Astrocyte (in vitro differentiated cells and primary cell): ENCODE results near the gene IQGAP2. TPM values are rescaled to one million over a fixed set of nuclear protein-coding genes. Genes with fewer than 3 reads are reported as not detected.
"Not testable (repeated sequence)": the region's sequence is repeated elsewhere in the genome, so short reads cannot be mapped to it uniquely, and the experiment has no call there.

Experiments
- DNase-seq: peaks from one replicate; pipeline ENCODE4 v3.0.0-alpha.2; 2010; ENCODE audit warnings: low read depth
- FAIRE-seq: peaks from 2 replicates; lab custom pipeline; 2011; peaks lifted over from hg19 to GRCh38; lab: Jason Lieb, UNC
- H2AFZ ChIP-seq: 2 replicates; pipeline ENCODE4 v1.6.0; 2012; ENCODE audit warnings: low read depth, low read length, inconsistent platforms
- H3K27ac ChIP-seq: 2 replicates; pipeline ENCODE4 v1.5.1; 2011; ENCODE audit warnings: low read depth, low read length, inconsistent platforms
- H3K27me3 ChIP-seq: 2 replicates; pipeline ENCODE4 v1.6.0; 2011; ENCODE audit warnings: low read length, inconsistent platforms; ENCODE audit not compliant: insufficient read depth
- H3K36me3 ChIP-seq: 2 replicates; pipeline ENCODE4 v1.5.1; 2011; ENCODE audit warnings: low read length, inconsistent platforms; ENCODE audit not compliant: insufficient read depth
- H3K4me1 ChIP-seq: 2 replicates; pipeline ENCODE4 v1.5.1; 2011; ENCODE audit warnings: low read length, inconsistent platforms; ENCODE audit not compliant: insufficient read depth
- H3K4me2 ChIP-seq: 2 replicates; pipeline ENCODE4 v1.6.0; 2012; ENCODE audit warnings: low read length, inconsistent platforms
- H3K4me3 ChIP-seq: 2 replicates; pipeline ENCODE4 v1.5.1; 2011; ENCODE audit warnings: low read depth, mild to moderate bottlenecking, low read length, inconsistent platforms; ENCODE audit not compliant: insufficient read depth
- H3K79me2 ChIP-seq: 2 replicates; pipeline ENCODE4 v1.6.0; 2012; ENCODE audit warnings: mild to moderate bottlenecking, low read length, inconsistent platforms; ENCODE audit not compliant: insufficient read depth
- H3K9ac ChIP-seq: 2 replicates; pipeline ENCODE4 v1.6.0; 2012; ENCODE audit warnings: mild to moderate bottlenecking, low read length, inconsistent platforms
- H3K9me3 ChIP-seq: 2 replicates; pipeline ENCODE4 v1.5.1; 2012; ENCODE audit warnings: low read depth, mild to moderate bottlenecking, low read length, inconsistent platforms; ENCODE audit not compliant: insufficient read depth
- H4K20me1 ChIP-seq: 2 replicates; pipeline ENCODE4 v1.6.0; 2012; ENCODE audit warnings: low read length, inconsistent platforms; ENCODE audit not compliant: insufficient read depth
- H3K27ac Mint-ChIP-seq: one replicate; pipeline ENCODE4 v1.8.0; 2021; ENCODE audit warnings: mild to moderate bottlenecking, mixed read lengths; ENCODE audit not compliant: unreplicated experiment
- H3K27me3 Mint-ChIP-seq: one replicate; pipeline ENCODE4 v1.8.0; 2021; ENCODE audit warnings: low read depth, mixed read lengths; ENCODE audit not compliant: unreplicated experiment
- H3K36me3 Mint-ChIP-seq: one replicate; pipeline ENCODE4 v1.8.0; 2021; ENCODE audit warnings: low read depth, mixed read lengths; ENCODE audit not compliant: unreplicated experiment
- H3K4me1 Mint-ChIP-seq: one replicate; pipeline ENCODE4 v1.8.0; 2021; ENCODE audit warnings: low read depth, mixed read lengths; ENCODE audit not compliant: unreplicated experiment
- H3K4me3 Mint-ChIP-seq: one replicate; pipeline ENCODE4 v1.8.0; 2021; ENCODE audit warnings: mild to moderate bottlenecking, moderate library complexity, mixed read lengths; ENCODE audit not compliant: unreplicated experiment
- H3K9me3 Mint-ChIP-seq: one replicate; pipeline ENCODE4 v1.8.0; 2021; ENCODE audit warnings: mild to moderate bottlenecking, mixed read lengths; ENCODE audit not compliant: unreplicated experiment
- EZH2 ChIP-seq: IDR thresholded peaks from 2 replicates; pipeline ENCODE4 v1.6.1; 2012; ENCODE audit warnings: mild to moderate bottlenecking, low read length, inconsistent platforms; ENCODE audit not compliant: insufficient read depth
- total RNA-seq: library from RNA; stranded (reverse); gene quantifications from 2 replicates; pipeline ENCODE4 v1.2.1, GENCODE V29; 2021
- TF ChIP-seq, protein P1 (sequence below): IDR thresholded peaks from 2 replicates; pipeline ENCODE4 v1.5.1; 2011; ENCODE audit warnings: low read depth, mild to moderate bottlenecking, inconsistent platforms, low read length, moderate library complexity; ENCODE audit not compliant: insufficient read depth

The IQGAP2 gene
- total RNA-seq, 1 donor from 2014 or later: 2.9 TPM

DNA sequence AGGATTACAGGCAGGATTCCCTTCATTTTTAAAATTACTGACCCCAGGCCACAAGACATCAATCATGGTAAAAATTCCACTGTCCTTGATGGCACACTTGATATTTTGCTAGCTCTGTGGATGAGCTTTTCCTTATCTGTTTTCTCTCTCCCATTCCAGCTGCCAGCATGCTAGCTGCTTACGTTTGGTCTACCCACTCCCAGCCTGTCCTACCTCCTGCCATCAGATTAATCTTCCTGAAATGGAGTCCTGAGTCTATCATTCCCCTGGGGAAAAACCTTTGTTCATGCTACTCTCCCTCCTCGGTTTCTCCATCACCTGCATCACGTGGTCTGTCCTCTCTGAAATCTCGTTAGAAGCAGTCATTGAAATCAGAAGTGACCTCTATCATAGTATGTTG is 111.2 kb downstream of the IQGAP2 start:
- peaks cover 9% of the 10 kb centered on the region for H3K4me1 Mint-ChIP-seq
- DNase-seq (no peak), FAIRE-seq (no peak)
- Histone ChIP-seq H3K9ac (no peak overlapping the region), H2AFZ (no peak overlapping the region), H3K4me1 (no peaks in the 10 kb centered on the region), H4K20me1 (no peaks in the 10 kb centered on the region), H3K4me2 (no peak overlapping the region), H3K27ac (no peak overlapping the region), H3K36me3 (no peaks in the 10 kb centered on the region), H3K27me3 (no peaks in the 10 kb centered on the region), H3K79me2 (no peaks in the 10 kb centered on the region), H3K9me3 (no peaks in the 10 kb centered on the region), H3K4me3 (no peak overlapping the region)
- peak overlapping the region; percentile 1 for H3K27ac Mint-ChIP-seq
- peaks cover 2% of the 10 kb centered on the region for H3K27me3 Mint-ChIP-seq
- H3K4me3 Mint-ChIP-seq: no peak overlapping the region
- H3K9me3 Mint-ChIP-seq: no peaks in the 10 kb centered on the region
- peaks cover under 1% of the 10 kb centered on the region for H3K36me3 Mint-ChIP-seq
- no peak for TF ChIP-seq EZH2
- TF ChIP-seq, protein P1, sequence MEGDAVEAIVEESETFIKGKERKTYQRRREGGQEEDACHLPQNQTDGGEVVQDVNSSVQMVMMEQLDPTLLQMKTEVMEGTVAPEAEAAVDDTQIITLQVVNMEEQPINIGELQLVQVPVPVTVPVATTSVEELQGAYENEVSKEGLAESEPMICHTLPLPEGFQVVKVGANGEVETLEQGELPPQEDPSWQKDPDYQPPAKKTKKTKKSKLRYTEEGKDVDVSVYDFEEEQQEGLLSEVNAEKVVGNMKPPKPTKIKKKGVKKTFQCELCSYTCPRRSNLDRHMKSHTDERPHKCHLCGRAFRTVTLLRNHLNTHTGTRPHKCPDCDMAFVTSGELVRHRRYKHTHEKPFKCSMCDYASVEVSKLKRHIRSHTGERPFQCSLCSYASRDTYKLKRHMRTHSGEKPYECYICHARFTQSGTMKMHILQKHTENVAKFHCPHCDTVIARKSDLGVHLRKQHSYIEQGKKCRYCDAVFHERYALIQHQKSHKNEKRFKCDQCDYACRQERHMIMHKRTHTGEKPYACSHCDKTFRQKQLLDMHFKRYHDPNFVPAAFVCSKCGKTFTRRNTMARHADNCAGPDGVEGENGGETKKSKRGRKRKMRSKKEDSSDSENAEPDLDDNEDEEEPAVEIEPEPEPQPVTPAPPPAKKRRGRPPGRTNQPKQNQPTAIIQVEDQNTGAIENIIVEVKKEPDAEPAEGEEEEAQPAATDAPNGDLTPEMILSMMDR: no peak

DNA sequence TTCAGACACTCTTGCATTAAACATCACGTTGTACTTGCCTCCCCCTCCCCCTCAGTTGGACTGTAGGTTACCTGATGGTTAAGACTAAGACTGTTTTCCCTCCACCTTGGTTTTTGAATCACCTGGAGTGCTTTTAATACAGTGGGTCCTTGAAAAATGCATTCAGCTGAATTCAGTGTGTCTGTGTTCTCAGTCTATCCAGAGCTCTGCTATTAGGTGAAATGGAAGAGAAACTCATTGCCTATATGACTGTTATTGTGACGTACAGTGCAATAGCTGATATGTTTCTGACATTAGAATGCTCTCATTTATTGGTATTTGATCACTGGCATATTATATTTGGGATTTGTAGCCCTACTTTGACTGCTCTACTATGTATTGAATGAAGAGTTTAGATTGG is 111.6 kb downstream of the IQGAP2 start:
- DNase-seq: no peak
- Histone ChIP-seq H3K4me2 (no peak overlapping the region), H4K20me1 (no peaks in the 10 kb centered on the region), H2AFZ (no peak overlapping the region), H3K4me1 (no peaks in the 10 kb centered on the region), H3K4me3 (no peak overlapping the region), H3K9ac (no peak overlapping the region), H3K27ac (no peak overlapping the region), H3K79me2 (no peaks in the 10 kb centered on the region), H3K9me3 (no peaks in the 10 kb centered on the region), H3K36me3 (no peaks in the 10 kb centered on the region), H3K27me3 (no peaks in the 10 kb centered on the region)
- H3K27me3 Mint-ChIP-seq: peaks cover 2% of the 10 kb centered on the region
- no peak for TF ChIP-seq EZH2
- TF ChIP-seq, protein P1: no peak
- H3K36me3 Mint-ChIP-seq: no peaks in the 10 kb centered on the region
- FAIRE-seq: no peak
- H3K9me3 Mint-ChIP-seq: no peaks in the 10 kb centered on the region
- H3K4me1 Mint-ChIP-seq: peaks cover 9% of the 10 kb centered on the region
- H3K27ac Mint-ChIP-seq: no peak overlapping the region
- no peak overlapping the region for H3K4me3 Mint-ChIP-seq

DNA sequence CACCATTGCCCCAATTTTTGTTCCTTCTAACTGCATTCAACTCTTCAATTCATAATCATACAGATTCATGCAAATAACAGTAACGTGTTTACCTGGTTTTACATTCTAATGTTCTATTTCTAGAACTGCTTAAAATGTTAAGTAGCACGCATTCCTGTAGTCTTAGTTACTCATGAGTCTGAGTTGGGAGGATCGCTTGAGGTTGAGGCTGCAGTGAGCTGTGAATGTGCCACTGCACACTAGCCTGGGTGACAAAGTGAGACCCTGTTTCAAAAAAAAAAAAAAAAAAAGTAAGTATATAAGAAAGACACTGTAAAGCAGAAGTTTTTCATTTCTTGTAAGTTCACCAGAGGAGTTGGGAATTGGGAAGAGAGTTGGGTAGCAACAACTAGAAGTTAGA is 114.2 kb downstream of the IQGAP2 start:
- DNase-seq (no peak), FAIRE-seq (no peak)
- TF ChIP-seq EZH2: no peak
- TF ChIP-seq, protein P1: no peak
- no peaks in the 10 kb centered on the region for H3K36me3 Mint-ChIP-seq
- no peaks in the 10 kb centered on the region for H3K9me3 Mint-ChIP-seq
- Histone ChIP-seq H3K9me3 (no peaks in the 10 kb centered on the region), H3K4me3 (no peak overlapping the region), H3K79me2 (no peaks in the 10 kb centered on the region), H4K20me1 (no peaks in the 10 kb centered on the region), H3K4me1 (peaks cover 9% of the 10 kb centered on the region), H2AFZ (no peak overlapping the region), H3K9ac (no peak overlapping the region), H3K27ac (no peak overlapping the region), H3K36me3 (no peaks in the 10 kb centered on the region), H3K27me3 (no peaks in the 10 kb centered on the region), H3K4me2 (no peak overlapping the region)
- H3K27ac Mint-ChIP-seq: no peak overlapping the region
- H3K27me3 Mint-ChIP-seq: no peaks in the 10 kb centered on the region
- no peak overlapping the region for H3K4me3 Mint-ChIP-seq
- peaks cover 17% of the 10 kb centered on the region for H3K4me1 Mint-ChIP-seq

DNA sequence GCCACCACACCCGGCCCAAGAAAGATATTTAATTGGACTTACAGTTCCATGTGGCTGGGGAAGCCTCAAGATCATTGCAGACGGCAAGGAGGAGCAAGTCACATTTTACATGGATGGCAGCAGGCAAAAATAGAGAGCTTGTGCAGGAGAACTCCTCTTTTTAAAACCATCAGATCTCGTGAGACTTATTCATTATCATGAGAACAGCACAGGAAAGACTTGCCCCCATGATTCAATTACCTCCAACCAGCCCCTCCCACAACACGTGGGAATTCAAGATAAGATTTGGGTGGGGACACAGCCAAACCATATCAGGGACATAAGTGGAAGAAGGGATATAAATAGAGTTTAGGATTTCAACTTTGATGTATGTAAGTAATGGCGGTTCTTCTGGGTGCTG is 115.2 kb downstream of the IQGAP2 start:
- H3K9me3 Mint-ChIP-seq, H3K27ac Mint-ChIP-seq, H3K4me2 ChIP-seq, H3K27ac ChIP-seq, H3K79me2 ChIP-seq, H3K4me1 ChIP-seq, H3K36me3 Mint-ChIP-seq, H3K36me3 ChIP-seq, H3K4me3 ChIP-seq, H3K27me3 Mint-ChIP-seq, DNase-seq, H3K9me3 ChIP-seq, H3K27me3 ChIP-seq, H4K20me1 ChIP-seq, FAIRE-seq, H3K4me3 Mint-ChIP-seq, H2AFZ ChIP-seq, H3K9ac ChIP-seq: not testable (repeated sequence)
- H3K4me1 Mint-ChIP-seq: peaks cover 17% of the 10 kb centered on the region
